ENCODE measurements around the gene UTP18. TPM values are rescaled to one million over a fixed set of nuclear protein-coding genes. Genes with fewer than 3 reads are reported as not detected.

UTP18 gene
- total and polyA plus RNA-seq, 9 of the 15 experiments (the other 6 are each of a cell fraction or from before 2014, with no cell fraction given) = 31.1 to 99.2 (median 66.7) TPM

DNA sequence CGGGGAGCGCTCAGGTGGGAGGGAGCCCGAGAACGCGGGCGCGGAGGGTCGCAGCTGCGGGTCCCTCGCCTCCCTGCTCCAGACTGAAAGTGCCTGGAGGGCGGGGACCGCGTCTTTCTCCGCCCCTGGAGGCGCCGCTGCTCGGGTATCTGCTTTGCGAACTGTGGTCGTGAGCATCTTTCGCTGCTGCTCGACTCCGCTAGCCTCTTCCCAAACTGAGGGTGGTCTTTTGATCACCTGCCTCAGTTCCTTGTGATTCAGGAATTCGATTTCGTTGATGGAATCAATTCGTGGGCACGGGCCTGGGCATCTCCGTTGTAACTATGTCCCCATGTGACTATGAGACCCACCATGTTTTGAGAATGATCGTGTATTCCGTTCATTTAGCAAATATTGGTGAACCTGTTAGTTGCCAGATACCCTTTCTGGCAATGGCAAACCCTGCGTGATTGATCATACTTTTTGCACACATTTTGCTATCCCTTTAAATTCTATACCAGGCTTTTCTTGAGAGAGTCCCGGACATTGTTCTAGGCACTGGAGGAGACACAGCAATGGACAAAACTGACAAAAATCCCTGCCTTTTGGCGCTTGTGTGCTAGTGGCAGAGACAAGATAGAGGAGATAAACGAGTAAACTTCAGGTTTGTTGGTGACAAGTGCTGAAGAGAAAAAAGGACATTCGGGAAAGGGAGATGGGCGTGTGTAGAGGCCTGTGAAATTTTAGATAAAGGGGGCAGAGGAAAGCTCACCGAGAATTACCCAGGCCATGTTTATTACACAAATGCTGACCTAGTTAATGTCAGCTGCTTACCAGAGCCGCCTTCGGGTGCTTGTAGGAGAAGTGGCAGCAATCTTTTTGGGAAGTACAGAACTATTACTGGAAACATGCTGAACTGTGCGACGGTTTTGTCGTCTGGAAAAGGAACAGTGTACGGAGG is 948 bp downstream of the UTP18 start (continued):
- TF ChIP-seq MAZ (CRISPR knock-in tag; conservative IDR thresholded peaks at IDR 0.05 in 1 of 2, IDR thresholded peaks at IDR 0.05 in 1 of 2) = no peak
- TF ChIP-seq BMI1 (IDR thresholded peaks at IDR 0.05; ENCODE audit: low read length) = no peak
- TF ChIP-seq ZNF146 (CRISPR knock-in tag; IDR thresholded peaks at IDR 0.05; ENCODE audit: unreplicated experiment) = no peak
- peak; percentile 5; the same call in 1 of the 2 replicates for TF ChIP-seq SIN3B (IDR thresholded peaks at IDR 0.05; ENCODE audit: low read depth)
- TF ChIP-seq, protein P1, sequence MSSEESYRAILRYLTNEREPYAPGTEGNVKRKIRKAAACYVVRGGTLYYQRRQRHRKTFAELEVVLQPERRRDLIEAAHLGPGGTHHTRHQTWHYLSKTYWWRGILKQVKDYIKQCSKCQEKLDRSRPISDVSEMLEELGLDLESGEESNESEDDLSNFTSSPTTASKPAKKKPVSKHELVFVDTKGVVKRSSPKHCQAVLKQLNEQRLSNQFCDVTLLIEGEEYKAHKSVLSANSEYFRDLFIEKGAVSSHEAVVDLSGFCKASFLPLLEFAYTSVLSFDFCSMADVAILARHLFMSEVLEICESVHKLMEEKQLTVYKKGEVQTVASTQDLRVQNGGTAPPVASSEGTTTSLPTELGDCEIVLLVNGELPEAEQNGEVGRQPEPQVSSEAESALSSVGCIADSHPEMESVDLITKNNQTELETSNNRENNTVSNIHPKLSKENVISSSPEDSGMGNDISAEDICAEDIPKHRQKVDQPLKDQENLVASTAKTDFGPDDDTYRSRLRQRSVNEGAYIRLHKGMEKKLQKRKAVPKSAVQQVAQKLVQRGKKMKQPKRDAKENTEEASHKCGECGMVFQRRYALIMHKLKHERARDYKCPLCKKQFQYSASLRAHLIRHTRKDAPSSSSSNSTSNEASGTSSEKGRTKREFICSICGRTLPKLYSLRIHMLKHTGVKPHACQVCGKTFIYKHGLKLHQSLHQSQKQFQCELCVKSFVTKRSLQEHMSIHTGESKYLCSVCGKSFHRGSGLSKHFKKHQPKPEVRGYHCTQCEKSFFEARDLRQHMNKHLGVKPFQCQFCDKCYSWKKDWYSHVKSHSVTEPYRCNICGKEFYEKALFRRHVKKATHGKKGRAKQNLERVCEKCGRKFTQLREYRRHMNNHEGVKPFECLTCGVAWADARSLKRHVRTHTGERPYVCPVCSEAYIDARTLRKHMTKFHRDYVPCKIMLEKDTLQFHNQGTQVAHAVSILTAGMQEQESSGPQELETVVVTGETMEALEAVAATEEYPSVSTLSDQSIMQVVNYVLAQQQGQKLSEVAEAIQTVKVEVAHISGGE (CRISPR knock-in tag; IDR thresholded peaks at IDR 0.05) = no peak
- no peak for TF ChIP-seq TRIM28 (IDR thresholded peaks at IDR 0.05)
- no peak for TF ChIP-seq ZNF140 (CRISPR knock-in tag; IDR thresholded peaks at IDR 0.05)
- TF ChIP-seq, protein P2, sequence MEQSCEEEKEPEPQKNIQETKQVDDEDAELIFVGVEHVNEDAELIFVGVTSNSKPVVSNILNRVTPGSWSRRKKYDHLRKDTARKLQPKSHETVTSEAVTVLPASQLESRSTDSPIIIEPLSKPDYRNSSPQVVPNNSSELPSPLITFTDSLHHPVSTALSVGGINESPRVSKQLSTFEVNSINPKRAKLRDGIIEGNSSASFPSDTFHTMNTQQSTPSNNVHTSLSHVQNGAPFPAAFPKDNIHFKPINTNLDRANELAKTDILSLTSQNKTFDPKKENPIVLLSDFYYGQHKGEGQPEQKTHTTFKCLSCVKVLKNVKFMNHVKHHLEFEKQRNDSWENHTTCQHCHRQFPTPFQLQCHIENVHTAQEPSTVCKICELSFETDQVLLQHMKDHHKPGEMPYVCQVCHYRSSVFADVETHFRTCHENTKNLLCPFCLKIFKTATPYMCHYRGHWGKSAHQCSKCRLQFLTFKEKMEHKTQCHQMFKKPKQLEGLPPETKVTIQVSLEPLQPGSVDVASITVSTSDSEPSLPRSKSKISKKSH (CRISPR knock-in tag; IDR thresholded peaks at IDR 0.05) = no peak
- no peak for TF ChIP-seq MAFG (tag; conservative IDR thresholded peaks at IDR 0.05)
- no peak for TF ChIP-seq KDM2B (CRISPR knock-in tag; IDR thresholded peaks at IDR 0.05)
- no peak for TF ChIP-seq ZSCAN32 (CRISPR knock-in tag; IDR thresholded peaks at IDR 0.05)
- no peak for TF ChIP-seq PHB2 (IDR thresholded peaks at IDR 0.05; ENCODE audit: low read depth)
- no peak for TF ChIP-seq ZNF778 (CRISPR knock-in tag; IDR thresholded peaks at IDR 0.05)
- TF ChIP-seq HNRNPL (IDR thresholded peaks at IDR 0.05; ENCODE audit: low read depth, low read length) = no peak
- no peak for TF ChIP-seq PTBP1 (IDR thresholded peaks at IDR 0.05; ENCODE audit: low read depth, low read length)
- no peak for TF ChIP-seq NFE2L1 (tag; IDR thresholded peaks at IDR 0.05; ENCODE audit: borderline replicate concordance, low read depth)
- TF ChIP-seq PTRF (tag; IDR thresholded peaks at IDR 0.05) = no peak
- no peak for TF ChIP-seq FOXM1 (IDR thresholded peaks at IDR 0.05; ENCODE audit: low read depth)
- TF ChIP-seq FOXM1 (CRISPR knock-in tag; IDR thresholded peaks at IDR 0.05; ENCODE audit: low read depth) = no peak
- TF ChIP-seq NFE2 (IDR thresholded peaks at IDR 0.05; ENCODE audit: low read depth) = no peak
- no peak for TF ChIP-seq DNMT1 (IDR thresholded peaks at IDR 0.05)
- TF ChIP-seq, protein P3, sequence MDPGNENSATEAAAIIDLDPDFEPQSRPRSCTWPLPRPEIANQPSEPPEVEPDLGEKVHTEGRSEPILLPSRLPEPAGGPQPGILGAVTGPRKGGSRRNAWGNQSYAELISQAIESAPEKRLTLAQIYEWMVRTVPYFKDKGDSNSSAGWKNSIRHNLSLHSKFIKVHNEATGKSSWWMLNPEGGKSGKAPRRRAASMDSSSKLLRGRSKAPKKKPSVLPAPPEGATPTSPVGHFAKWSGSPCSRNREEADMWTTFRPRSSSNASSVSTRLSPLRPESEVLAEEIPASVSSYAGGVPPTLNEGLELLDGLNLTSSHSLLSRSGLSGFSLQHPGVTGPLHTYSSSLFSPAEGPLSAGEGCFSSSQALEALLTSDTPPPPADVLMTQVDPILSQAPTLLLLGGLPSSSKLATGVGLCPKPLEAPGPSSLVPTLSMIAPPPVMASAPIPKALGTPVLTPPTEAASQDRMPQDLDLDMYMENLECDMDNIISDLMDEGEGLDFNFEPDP (CRISPR knock-in tag; IDR thresholded peaks at IDR 0.05) = no peak
